NCI-H1436 (cell line): Measurements from ENCODE around the gene TRAPPC10.

ENCODE experiments used
- DNase-seq: peaks from one replicate; lab custom pipeline; 2025; lab: John Stamatoyannopoulos, UW

The TRAPPC10 gene

GRCh38 chr21:44067011-44067839 is 55.1 kb downstream of the TRAPPC10 start:
- DNase-seq, result no peak

GRCh38 chr21:44070391-44070790 is 58.3 kb downstream of the TRAPPC10 start:
- no peak for DNase-seq

GRCh38 chr21:44071359-44072104 is 59.4 kb downstream of the TRAPPC10 start:
- DNase-seq, result no peak

- DNase-seq, result no peak
Observed at GRCh38 chr21:44072111-44072510, 60.0 kb downstream of the TRAPPC10 start.

- DNase-seq, result no peak
Observed at GRCh38 chr21:44074315-44074958, 62.3 kb downstream of the TRAPPC10 start.

- no peak for DNase-seq
Observed at GRCh38 chr21:44076316-44076715, 64.2 kb downstream of the TRAPPC10 start.

- no peak for DNase-seq
Observed at GRCh38 chr21:44078411-44078981, 66.4 kb downstream of the TRAPPC10 start.

- DNase-seq, result no peak
Observed at GRCh38 chr21:44079446-44079845, 67.3 kb downstream of the TRAPPC10 start.

GRCh38 chr21:44079846-44080245 is 67.7 kb downstream of the TRAPPC10 start:
- DNase-seq, result no peak

GRCh38 chr21:44082648-44083440 is 70.7 kb downstream of the TRAPPC10 start:
- no peak for DNase-seq

- no peak for DNase-seq
Observed at GRCh38 chr21:44083631-44084291, 71.7 kb downstream of the TRAPPC10 start.

- no peak for DNase-seq
Observed at GRCh38 chr21:44084496-44085241, 72.6 kb downstream of the TRAPPC10 start.

GRCh38 chr21:44085491-44086321 is 73.6 kb downstream of the TRAPPC10 start:
- DNase-seq, result no peak

- DNase-seq, result no peak
Observed at GRCh38 chr21:44086636-44087425, 74.7 kb downstream of the TRAPPC10 start.

- no peak for DNase-seq
Observed at GRCh38 chr21:44087426-44088400, 75.6 kb downstream of the TRAPPC10 start.

GRCh38 chr21:44088401-44088780 is 76.3 kb downstream of the TRAPPC10 start:
- DNase-seq, result no peak
